ENCODE results near the gene KIRREL1.

- TF ChIP-seq CTCF (conservative IDR thresholded peaks at IDR 0.05): no peak
- TF ChIP-seq ZFX (IDR thresholded peaks at IDR 0.05): no peak
These were observed 85.2 kb downstream of the KIRREL1 start for GRCh38 chr1:158078569-158079080.

All from C4-2B (cell line).